Stromal cell of bone marrow (primary cell): ENCODE measurements around the gene PSMD14.
"Not testable (repeated sequence)": the region's sequence is repeated elsewhere in the genome, so short reads cannot be mapped to it uniquely, and the experiment has no call there.

Source experiments
- DNase-seq: peaks from one replicate; pipeline ENCODE4 v3.0.0-alpha.2; 2012; ENCODE audit warnings: low read depth

The PSMD14 gene

DNA sequence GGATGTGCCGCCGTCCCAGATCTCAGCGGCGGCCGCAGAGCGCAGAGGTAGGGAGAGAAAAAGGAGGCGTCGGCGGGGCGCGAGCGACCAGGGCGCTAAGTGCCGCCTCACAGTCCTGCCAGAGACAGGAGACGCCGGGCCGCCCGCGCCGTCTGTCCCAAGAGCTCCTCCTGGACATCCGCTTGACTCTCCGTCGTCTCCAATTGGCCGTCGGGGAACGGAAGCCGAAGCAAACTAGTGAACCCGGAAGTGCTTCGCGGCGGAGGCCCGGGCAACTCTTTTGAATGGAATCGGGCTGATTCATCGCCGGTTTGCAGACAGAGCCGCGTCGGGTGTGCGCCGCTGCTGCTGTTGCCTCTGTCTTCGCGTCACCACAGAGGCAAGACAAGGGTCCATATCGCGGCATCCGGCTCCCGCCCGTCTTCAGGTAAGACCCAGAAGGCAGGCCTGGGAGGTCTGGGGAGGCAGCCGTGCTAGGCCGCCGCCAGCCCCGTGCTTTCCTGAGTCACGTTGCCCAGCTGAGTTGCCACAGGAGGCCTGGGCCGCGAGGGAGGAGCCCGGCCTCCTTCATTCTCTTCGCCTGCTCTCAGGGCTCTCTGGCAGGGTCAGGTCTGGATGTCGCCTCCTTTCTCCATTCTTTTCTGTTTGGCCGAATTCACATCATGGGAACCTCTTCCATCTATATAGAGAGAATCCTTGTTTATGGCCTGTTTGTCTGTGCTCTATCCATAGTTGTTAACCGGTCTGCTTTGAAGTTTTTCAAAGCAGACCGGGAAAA, at the start of gene PSMD14:
Gene PSMD14 (plus strand): TSS at position 248 of the 778 bp plus-strand sequence. CDS start 10,401 bp downstream, outside the sequence.
- peak; percentile 90 for DNase-seq

GRCh38 chr2:161265874-161266273, 42.4 kb upstream of the PSMD14 start:
- DNase-seq: no peak

DNA sequence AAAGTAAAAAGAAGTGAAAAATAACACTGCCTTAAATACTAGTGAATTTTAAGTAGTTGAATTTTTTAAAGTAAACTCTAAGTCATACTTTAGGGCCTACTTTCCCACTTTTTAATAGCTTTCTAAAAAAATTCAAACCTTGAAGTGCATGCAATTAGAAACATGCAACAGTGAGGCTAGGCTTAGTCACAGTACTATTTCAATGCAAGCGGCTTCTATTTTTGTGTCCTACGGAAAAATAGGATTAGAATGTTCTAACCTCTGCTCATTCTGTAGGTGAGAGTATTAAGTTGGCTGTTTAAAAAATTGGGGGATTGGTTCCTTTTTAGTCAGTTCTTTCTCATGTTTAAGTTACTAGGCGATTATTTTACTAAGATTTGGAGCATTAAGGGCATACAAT, 39.1 kb upstream of the PSMD14 start:
- DNase-seq: no peak

- peak; percentile 26 for DNase-seq
These were observed 35.0 kb upstream of the PSMD14 start for GRCh38 chr2:161273038-161273760.

DNA sequence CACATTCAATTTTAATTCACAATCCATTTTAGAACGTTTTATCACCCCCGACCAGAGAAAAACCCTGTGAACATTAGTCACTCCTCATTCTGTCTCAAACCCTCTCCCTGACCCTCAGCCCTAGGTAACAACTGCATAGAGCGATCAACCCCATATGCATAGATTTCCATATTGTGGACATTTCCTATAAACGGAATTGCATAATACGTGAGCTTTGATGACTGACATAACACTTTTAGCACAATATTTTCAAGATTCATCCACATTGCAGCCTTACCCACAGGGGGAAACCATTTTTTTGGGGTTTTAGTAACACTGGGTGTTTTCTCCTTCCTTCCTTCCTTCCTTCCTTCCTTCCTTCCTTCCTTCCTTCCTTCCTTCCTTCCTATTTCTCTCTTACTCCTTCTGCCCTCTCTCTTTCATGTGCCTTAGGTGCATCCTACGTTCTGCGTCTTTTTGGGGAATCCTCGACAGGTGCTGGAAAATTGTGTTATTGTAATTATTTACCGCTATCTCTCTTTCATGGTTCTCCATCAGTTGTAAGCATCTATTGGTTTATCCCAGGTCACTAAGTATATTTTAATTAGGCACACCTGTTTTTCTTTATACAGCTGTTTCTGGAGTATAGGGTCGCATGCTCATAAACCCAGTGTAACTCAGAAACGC, 29.5 kb upstream of the PSMD14 start:
- not testable (repeated sequence) for DNase-seq

- DNase-seq: not testable (repeated sequence)
These were observed 28.9 kb upstream of the PSMD14 start for GRCh38 chr2:161279230-161279815.

- peak; percentile 13 for DNase-seq
These were observed 27.3 kb upstream of the PSMD14 start for GRCh38 chr2:161280906-161281323.

DNA sequence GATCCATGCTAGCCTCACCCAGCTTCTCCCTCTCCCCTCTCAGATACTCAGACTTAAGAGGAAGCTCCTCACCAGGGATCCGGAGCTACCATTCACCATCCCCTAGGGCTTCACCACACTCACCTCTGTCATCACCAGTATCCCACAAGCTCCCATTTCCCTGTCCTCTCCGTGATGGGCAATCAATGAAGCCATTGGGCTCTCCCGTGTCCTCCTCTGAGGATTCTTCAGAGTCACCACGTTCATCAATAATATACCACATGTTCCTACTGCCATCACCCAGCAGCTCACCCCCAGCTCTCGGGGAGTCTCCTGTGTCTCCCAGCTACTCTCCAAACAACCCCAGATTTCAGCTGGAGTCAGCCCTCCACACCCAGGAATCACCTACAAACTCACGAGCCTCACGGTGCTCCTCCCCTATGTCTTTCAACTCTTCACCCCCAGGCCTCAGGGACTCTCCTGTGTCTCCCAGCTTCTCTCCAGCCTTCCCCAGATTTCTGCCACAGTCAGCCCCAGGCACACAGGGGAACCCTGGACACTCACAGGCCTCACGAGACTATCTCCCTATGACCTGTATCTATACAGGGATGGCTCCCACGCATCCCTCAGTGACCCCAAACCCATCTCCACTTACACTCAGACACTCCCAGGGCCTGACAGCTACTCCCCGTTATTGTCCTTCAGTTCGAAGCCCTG, 26.5 kb upstream of the PSMD14 start:
- DNase-seq: not testable (repeated sequence)

DNA sequence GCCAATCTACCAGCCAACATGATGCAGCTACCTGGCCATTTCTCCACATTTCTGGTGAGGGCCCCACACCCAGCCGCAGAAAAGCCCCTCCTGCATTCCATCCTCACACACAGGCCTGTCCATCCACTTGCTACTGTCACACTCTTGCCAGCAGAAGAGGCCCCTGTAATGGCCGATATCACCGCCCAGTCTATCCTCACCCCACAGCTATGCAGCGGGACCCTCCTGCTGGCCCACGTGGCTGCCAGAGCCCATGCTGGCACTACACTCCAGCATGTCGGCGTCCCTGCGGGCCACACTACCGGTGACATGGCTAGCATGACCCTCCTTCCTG, 25.9 kb upstream of the PSMD14 start:
- DNase-seq: not testable (repeated sequence)

DNA sequence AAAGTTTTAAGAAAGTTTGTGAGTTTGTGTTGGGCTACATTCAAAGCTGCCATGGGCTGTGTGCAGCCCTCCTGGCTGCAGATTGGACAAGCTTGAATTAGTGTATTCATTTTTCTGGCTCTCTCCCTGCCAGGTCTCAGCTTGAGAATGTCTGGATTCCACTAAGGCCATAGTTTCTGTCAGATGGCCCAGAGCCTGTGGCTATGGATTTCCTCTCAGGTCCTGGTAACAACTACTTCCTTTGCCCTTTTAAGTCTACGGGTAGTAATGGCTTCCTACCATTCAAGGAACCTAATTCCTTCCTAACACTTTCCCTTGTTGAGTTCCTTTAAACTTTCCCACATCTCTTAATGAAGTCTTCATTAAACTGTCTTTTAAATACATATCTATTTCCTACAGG, 24.3 kb upstream of the PSMD14 start:
- DNase-seq: no peak

- DNase-seq: no peak
These were observed 4.6 kb upstream of the PSMD14 start for GRCh38 chr2:161303535-161304050.

DNA sequence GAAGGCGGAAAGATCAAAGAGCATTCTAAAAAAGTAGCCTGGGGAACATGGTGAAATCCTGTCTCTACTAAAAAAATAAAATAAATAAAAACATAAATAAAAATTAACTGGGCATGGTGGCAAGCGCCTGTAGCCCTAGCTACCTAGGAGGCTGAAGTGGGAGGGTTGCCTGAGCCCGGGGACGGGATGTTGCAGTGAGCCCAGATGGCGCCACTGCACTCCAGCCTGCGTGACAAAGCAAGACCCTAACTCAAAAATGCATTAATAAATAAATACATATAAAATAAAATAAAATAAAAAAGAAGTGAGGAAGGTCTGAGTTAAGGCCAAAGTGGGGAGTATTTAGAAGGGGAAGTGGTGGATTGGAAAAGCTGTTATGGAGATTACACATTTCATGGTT, 1.3 kb upstream of the PSMD14 start:
- no peak for DNase-seq

- no peak for DNase-seq
These were observed 549 bp upstream of the PSMD14 start for GRCh38 chr2:161307676-161308075.

DNA sequence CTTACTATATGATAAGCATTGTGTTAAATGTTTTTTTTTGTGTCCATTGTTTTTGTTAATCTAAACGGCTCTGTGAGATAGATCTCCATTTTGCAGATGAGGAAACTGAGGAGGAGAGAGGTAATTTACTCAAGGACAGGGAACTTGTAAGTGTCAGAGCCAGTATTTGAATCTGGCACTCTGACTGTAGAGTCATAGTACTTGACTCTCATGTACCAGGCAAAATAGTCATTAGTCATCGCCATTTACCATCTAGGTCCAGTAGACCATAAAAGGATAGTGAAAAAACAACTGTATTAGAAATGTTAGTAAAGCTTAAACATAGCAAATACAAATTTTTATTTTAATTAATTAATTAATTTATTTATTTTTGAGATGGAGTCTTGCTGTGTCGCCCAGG, 4.8 kb downstream of the PSMD14 start:
- peak; percentile 25 for DNase-seq

DNA sequence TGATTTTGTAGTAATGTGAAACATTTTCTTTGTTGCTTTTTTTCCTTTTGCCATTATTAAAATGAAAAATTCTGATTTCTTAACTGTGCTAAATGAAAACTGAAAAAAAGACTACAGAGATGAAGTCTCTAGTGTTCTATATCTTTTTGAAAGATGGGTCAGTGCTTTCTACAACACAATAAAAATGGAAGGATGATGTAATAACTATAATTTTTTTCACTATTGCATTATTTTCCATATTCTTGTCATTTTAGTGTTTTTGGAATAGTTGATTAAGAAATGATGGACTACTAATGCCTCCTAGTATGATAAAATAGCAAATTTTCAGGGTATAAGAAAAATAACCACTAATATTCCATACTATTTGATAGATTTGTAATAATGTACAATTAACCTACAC, 7.2 kb downstream of the PSMD14 start:
- no peak for DNase-seq

GRCh38 chr2:161316701-161317100, 8.5 kb downstream of the PSMD14 start:
- DNase-seq: no peak

DNA sequence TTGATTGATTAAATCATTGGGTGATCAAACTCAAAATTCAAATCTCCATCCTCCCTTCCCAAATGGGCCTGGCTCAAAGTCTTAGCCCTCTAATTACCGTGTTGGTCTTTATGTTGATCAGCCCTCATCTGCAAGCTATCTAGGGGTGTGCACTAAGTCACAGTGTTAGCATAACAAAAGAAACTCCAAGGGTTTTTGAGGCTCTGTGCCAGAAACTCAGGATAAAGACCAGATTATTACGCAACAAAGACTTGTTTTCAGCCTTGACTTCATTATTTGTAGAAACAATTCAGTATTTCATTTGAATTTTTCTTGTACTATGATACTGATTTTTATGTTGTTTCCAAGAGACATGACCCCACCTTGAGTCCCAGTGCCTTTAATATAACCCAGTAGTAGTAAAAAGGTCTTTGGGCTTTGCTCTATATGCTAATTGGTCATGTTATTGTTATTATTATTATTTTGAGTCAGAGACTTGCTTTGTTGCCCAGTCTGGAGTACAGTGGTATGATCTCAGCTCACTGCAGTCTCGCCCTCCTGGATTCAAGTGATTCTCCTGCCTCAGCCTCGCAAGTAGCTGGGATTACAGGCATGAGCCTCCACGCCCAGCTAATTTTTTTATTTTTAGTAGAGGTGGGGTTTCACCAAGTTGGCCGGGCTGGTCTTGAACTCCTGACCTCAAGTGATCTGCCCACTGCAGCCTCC, 13.9 kb downstream of the PSMD14 start:
- no peak for DNase-seq

DNA sequence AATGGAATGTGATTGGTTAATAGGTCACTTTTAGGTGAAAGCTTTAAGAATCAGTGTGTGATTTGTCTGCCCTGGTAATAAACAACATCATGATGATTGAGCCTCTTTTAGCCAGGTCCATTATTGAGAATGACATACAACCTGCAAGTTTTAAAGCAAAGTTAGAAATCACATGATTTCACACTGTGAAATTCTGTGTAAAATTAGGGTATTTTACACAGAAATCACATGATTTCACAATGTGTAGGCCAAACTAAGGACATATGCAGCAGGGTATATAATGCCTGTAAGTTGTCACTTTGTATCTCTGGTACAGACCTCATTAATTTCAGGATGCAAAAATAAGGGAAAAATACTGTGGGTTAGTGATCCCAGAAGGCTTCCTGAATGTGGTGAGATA, 16.7 kb downstream of the PSMD14 start:
- no peak for DNase-seq

- DNase-seq: no peak
These were observed 19.4 kb downstream of the PSMD14 start for GRCh38 chr2:161327582-161327981.

- DNase-seq: no peak
These were observed 24.2 kb downstream of the PSMD14 start for GRCh38 chr2:161332371-161332967.

DNA sequence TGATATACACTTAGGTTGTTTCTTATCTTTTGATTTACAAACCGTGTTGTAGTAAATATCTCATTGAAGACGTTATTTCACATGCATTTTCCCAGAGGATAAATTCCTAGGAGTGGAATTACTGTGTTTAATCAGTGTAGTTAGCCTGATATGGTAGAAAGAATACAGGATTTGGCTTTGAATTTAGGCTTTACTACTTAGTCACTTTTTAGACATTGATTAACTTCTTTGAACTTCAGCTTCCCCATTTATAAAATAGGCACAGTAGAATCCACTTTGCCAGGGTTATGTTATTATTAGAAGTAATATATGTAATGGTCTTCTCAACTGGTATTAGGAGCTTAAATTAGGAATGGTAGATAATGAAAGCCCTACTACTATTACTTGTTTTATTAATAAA, 27.4 kb downstream of the PSMD14 start:
- no peak for DNase-seq
